GM18498 (cell line): ENCODE measurements around the gene DNAJB9.

Experiments used
- ATAC-seq: cut with Tn5 transposase; IDR thresholded peaks from one replicate; pipeline ENCODE4 v1.9.1; 2021; ENCODE audit warnings: mild to moderate bottlenecking, moderate library complexity; ENCODE audit not compliant: unreplicated experiment

Gene DNAJB9

DNA sequence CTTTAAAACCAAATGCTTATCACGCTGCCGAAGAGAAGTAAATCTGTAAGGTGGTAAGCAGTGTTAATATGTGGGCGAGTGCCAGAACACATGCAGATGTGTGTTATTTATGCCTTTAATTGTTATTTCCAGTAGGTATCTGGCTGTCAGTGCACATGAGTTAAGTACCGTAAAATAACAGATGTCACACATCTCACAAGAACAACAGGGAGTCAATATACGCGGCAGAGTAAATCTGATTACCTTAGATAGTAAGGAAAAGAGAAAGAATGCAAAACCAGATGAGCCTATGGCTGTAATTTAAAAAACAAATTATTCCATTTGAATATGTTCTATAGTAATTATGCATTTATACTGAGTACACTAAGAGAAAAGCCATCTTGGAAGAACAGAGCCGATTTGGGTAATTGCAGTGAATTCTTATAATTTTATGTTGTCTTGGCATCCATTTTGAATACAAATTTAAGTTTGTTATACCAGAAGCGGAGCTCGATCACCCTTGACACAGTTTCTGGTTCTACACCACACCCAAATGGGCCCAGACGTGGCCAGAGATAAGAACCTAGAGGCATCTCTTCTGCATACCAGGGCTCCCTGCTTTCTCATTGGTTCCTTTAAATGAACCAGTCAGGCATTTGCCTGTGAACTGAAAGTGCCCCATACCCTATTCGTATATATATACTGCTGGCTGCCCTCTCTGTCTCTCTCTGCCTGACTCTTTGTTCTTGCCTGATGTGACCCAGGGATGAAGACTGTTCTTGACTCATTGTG is 34.8 kb downstream of the DNAJB9 start:
- ATAC-seq = no peak

- ATAC-seq = no peak
Measured at GRCh38 chr7:108605559-108606201, 36.0 kb downstream of the DNAJB9 start.

- no peak for ATAC-seq
Measured at GRCh38 chr7:108609643-108610042, 40.0 kb downstream of the DNAJB9 start.

DNA sequence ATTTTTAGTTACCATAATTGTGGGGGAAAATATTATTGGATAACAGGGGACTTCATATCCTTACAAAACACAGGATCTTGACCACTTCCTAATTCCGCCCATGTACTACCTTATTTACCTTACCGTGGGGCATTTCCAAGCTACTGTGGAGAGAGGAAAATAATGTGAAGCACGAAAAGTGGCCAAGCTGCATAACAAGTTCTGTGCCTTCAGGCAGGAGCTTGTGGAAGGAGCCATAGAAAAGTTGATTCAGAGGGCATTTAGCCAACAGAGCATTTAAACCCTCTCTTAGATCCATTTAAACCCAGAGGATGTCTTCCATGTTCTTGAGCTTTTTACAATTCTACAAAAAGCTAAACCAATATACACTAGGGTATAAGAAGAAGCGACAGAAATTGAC is 41.6 kb downstream of the DNAJB9 start:
- no peak for ATAC-seq

- ATAC-seq = peak; percentile 78
Measured at GRCh38 chr7:108613147-108613948, 43.7 kb downstream of the DNAJB9 start.

GRCh38 chr7:108613949-108614381 is 44.3 kb downstream of the DNAJB9 start:
- ATAC-seq = no peak

DNA sequence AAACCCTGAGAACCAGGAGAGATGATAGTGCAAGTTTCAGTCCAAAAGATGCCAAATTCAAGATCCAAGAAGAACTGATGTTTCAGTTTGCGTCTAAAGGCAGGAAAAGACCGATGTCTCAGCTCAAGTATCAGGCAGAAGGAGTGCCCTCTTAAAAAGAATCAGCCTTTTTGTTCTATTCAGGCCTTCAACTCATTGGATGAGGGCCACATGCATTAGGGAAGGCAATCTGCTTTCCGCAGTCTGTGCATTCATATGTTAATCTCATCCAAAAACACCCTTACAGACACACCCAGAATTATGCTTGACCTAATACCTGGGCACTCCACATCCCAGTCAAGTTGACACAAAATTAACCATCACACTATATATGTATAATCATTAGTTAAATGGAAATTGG is 45.2 kb downstream of the DNAJB9 start:
- no peak for ATAC-seq

- ATAC-seq = no peak
Measured at GRCh38 chr7:108618056-108618455, 48.4 kb downstream of the DNAJB9 start.

DNA sequence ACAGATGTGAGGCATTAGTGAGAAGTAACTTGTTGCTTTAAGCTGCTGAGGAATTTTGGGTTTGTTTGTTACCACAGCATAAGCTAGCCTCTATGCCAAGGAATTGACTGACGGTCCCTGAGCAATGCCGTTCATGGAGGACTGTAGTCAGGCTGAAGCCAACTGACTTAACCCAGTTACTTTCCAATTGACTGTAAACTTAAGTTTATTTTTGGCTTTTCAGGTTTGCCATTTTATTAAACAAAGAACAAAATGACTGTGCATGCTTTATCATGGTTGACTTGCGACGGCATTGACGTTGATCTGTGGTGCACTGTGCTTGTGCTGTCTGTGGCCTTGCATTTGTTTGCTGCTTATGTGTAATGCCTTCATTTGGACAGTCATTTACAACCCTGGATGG is 53.5 kb downstream of the DNAJB9 start:
- peak; percentile 70 for ATAC-seq
